HG03520 (cell line): ENCODE results near the gene PCNX4.
"Not testable (repeated sequence)": the region's sequence is repeated elsewhere in the genome, so short reads cannot be mapped to it uniquely, and the experiment has no call there.

ENCODE experiments used
- ATAC-seq: cut with Tn5 transposase; IDR thresholded peaks from one replicate; pipeline ENCODE4 v1.9.1; 2021; ENCODE audit warnings: mild to moderate bottlenecking, moderate library complexity; ENCODE audit not compliant: unreplicated experiment

The PCNX4 gene

GRCh38 chr14:60099855-60100254 lies 8.1 kb downstream of the PCNX4 start:
- not testable (repeated sequence) for ATAC-seq

- no peak for ATAC-seq
These were observed 10.1 kb downstream of the PCNX4 start for GRCh38 chr14:60101786-60102185.

- no peak for ATAC-seq
These were observed 10.7 kb downstream of the PCNX4 start for GRCh38 chr14:60102389-60102788.

GRCh38 chr14:60106339-60106738 lies 14.6 kb downstream of the PCNX4 start:
- ATAC-seq, result no peak

- no peak for ATAC-seq
These were observed 15.8 kb downstream of the PCNX4 start for GRCh38 chr14:60107477-60107876.

- ATAC-seq, result no peak
These were observed 20.0 kb downstream of the PCNX4 start for GRCh38 chr14:60111732-60112131.

GRCh38 chr14:60114881-60115280 lies 23.2 kb downstream of the PCNX4 start:
- ATAC-seq, result no peak

- no peak for ATAC-seq
These were observed 24.5 kb downstream of the PCNX4 start for GRCh38 chr14:60116181-60116580.

- no peak for ATAC-seq
These were observed 34.2 kb downstream of the PCNX4 start for GRCh38 chr14:60125918-60126317.

GRCh38 chr14:60133487-60133886 lies 41.8 kb downstream of the PCNX4 start:
- ATAC-seq, result no peak

GRCh38 chr14:60134702-60135101 lies 43.0 kb downstream of the PCNX4 start:
- ATAC-seq, result no peak

- ATAC-seq, result peak; percentile 69
These were observed 60.0 kb downstream of the PCNX4 start for GRCh38 chr14:60151715-60152114.

GRCh38 chr14:60153991-60154390 lies 62.3 kb downstream of the PCNX4 start:
- ATAC-seq, result no peak

GRCh38 chr14:60154671-60155070 lies 62.9 kb downstream of the PCNX4 start:
- ATAC-seq, result no peak

- ATAC-seq, result no peak
These were observed 68.7 kb downstream of the PCNX4 start for GRCh38 chr14:60160422-60160821.

- no peak for ATAC-seq
These were observed 69.7 kb downstream of the PCNX4 start for GRCh38 chr14:60161196-60162107.

- no peak for ATAC-seq
These were observed 72.0 kb downstream of the PCNX4 start for GRCh38 chr14:60163693-60164092.

GRCh38 chr14:60164404-60164711 lies 72.6 kb downstream of the PCNX4 start:
- peak; percentile 5 for ATAC-seq

GRCh38 chr14:60164712-60165546 lies 73.2 kb downstream of the PCNX4 start, which contains the start of gene DHRS7:
Gene DHRS7 (minus strand): TSS chr14:60165398. CDS start chr14:60165309, 89 bp downstream.
- peak; percentile 82 for ATAC-seq

- ATAC-seq, result peak; percentile 16
These were observed 73.8 kb downstream of the PCNX4 start for GRCh38 chr14:60165547-60165876.

GRCh38 chr14:60166142-60166541 lies 74.4 kb downstream of the PCNX4 start:
- no peak for ATAC-seq

- ATAC-seq, result no peak
These were observed 78.0 kb downstream of the PCNX4 start for GRCh38 chr14:60169722-60170121.
